Activated naive CD4-positive, alpha-beta T cell treated with anti-CD3 and anti-CD28 coated beads for 36 hours (primary cell): ENCODE measurements around the gene ADH4. TPM values are rescaled to one million over a fixed set of nuclear protein-coding genes. Genes with fewer than 3 reads are reported as not detected.
"Not testable (repeated sequence)": the region's sequence is repeated elsewhere in the genome, so short reads cannot be mapped to it uniquely, and the experiment has no call there.

Experiments used
- CTCF ChIA-PET: fragments of 350-600 bp; sonication (Branson Sonifier 250); formaldehyde crosslinking; loops from one replicate; lab custom pipeline; 2021; ENCODE audit warnings: antibody characterized with exemption; lab: Charles Lee
- DNase-seq: peaks from one replicate; pipeline ENCODE4 v3.0.0-alpha.2; 2020
- H3K27ac Mint-ChIP-seq: one replicate; pipeline ENCODE4 v1.8.0; 2021; ENCODE audit warnings: mild to moderate bottlenecking, mixed read lengths
- H3K27me3 Mint-ChIP-seq: one replicate; pipeline ENCODE4 v1.8.0; 2021; ENCODE audit warnings: low read depth, mixed read lengths
- H3K36me3 Mint-ChIP-seq: one replicate; pipeline ENCODE4 v1.8.0; 2021; ENCODE audit warnings: low read depth, mixed read lengths
- H3K4me1 Mint-ChIP-seq: one replicate; pipeline ENCODE4 v1.8.0; 2021; ENCODE audit warnings: low read depth, mixed read lengths
- H3K4me3 Mint-ChIP-seq: one replicate; pipeline ENCODE4 v1.8.0; 2021; ENCODE audit warnings: mild to moderate bottlenecking, moderate library complexity, mixed read lengths
- H3K9me3 Mint-ChIP-seq: one replicate; pipeline ENCODE4 v1.8.0; 2021; ENCODE audit warnings: mixed read lengths
- intact Hi-C: fragments of 100-400 bp; cut with micrococcal nuclease; formaldehyde crosslinking; loops from one replicate; pipeline ENCODE4 v1.15.1; 2023
- total RNA-seq, 2 experiments: library from RNA; stranded (reverse); gene quantifications; one replicate each; pipeline ENCODE4 v1.2.3, GENCODE V29; 2021

ADH4 gene
- total RNA-seq, result not detected

- DNase-seq, result no peak
- H3K27ac Mint-ChIP-seq, result no peak within 1 kb of the TSS
- intact Hi-C loops, result no loop called here
- no peak within 1 kb of the TSS for H3K4me3 Mint-ChIP-seq
- H3K27me3 Mint-ChIP-seq, result no peaks in the 10 kb centered on the region
- H3K36me3 Mint-ChIP-seq, result no peaks in the 10 kb centered on the region
- CTCF ChIA-PET, result no interaction called here
- H3K9me3 Mint-ChIP-seq, result no peaks in the 10 kb centered on the region
- H3K4me1 Mint-ChIP-seq, result no peaks in the 10 kb centered on the region
Measured at GRCh38 chr4:99144070-99144469, at the start of gene ADH4. Gene ADH4 (minus strand): TSS chr4:99144297. CDS start chr4:99144222, 75 bp downstream.

- no peak for DNase-seq
- peaks cover 26% of the 10 kb centered on the region for H3K9me3 Mint-ChIP-seq
- H3K4me3 Mint-ChIP-seq, result no peak overlapping the region
- H3K4me1 Mint-ChIP-seq, result no peaks in the 10 kb centered on the region
- intact Hi-C loops, result no loop called here
- no peaks in the 10 kb centered on the region for H3K27me3 Mint-ChIP-seq
- no peak overlapping the region for H3K27ac Mint-ChIP-seq
- CTCF ChIA-PET, result no interaction called here
- peaks cover 2% of the 10 kb centered on the region for H3K36me3 Mint-ChIP-seq
Measured at GRCh38 chr4:99190336-99190735, 46.2 kb upstream of the ADH4 start.

DNA sequence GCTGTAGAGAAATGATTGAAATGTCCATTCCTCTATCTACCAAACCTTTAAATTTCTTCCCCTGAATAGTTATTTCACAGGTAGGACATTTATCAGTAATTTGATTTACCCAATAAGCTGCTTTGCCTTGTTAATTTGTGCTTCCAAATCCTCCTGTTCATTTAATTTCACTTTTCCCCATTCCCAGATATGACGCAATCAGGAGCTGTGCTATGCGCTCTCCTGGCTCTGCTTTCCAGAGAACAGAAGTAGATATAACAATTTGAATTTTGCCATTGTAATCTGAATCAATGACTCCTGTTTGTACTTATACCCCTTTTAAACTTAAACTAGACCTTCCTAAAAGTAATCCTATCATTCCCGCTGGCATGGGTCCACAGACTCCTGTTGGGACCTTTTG, 45.8 kb upstream of the ADH4 start:
- CTCF ChIA-PET, H3K27me3 Mint-ChIP-seq, intact Hi-C loops, H3K36me3 Mint-ChIP-seq, H3K27ac Mint-ChIP-seq, DNase-seq, H3K4me1 Mint-ChIP-seq, H3K4me3 Mint-ChIP-seq: not testable (repeated sequence)
- H3K9me3 Mint-ChIP-seq, result peaks cover 27% of the 10 kb centered on the region

- H3K4me1 Mint-ChIP-seq, result no peaks in the 10 kb centered on the region
- peaks cover 2% of the 10 kb centered on the region for H3K36me3 Mint-ChIP-seq
- no peak overlapping the region for H3K27ac Mint-ChIP-seq
- peaks cover 21% of the 10 kb centered on the region for H3K9me3 Mint-ChIP-seq
- no peak for DNase-seq
- no peak overlapping the region for H3K4me3 Mint-ChIP-seq
- no peaks in the 10 kb centered on the region for H3K27me3 Mint-ChIP-seq
- intact Hi-C loops, result no loop called here
- CTCF ChIA-PET, result no interaction called here
Measured at GRCh38 chr4:99186029-99186428, 41.9 kb upstream of the ADH4 start.

- Mint-ChIP-seq H3K4me3 (no peak overlapping the region), H3K4me1 (no peaks in the 10 kb centered on the region), H3K27me3 (no peaks in the 10 kb centered on the region), H3K27ac (no peak overlapping the region), H3K9me3 (peaks cover 17% of the 10 kb centered on the region), H3K36me3 (peaks cover 2% of the 10 kb centered on the region)
- no peak for DNase-seq
- CTCF ChIA-PET, result interaction anchor here (0.7 kb wide), 1 partner anchor 29 kb away, joined by 3 read pairs; no protein-coding TSS in a partner anchor
- intact Hi-C loops, result no loop called here
Measured at GRCh38 chr4:99185581-99185980, 41.5 kb upstream of the ADH4 start.

DNA sequence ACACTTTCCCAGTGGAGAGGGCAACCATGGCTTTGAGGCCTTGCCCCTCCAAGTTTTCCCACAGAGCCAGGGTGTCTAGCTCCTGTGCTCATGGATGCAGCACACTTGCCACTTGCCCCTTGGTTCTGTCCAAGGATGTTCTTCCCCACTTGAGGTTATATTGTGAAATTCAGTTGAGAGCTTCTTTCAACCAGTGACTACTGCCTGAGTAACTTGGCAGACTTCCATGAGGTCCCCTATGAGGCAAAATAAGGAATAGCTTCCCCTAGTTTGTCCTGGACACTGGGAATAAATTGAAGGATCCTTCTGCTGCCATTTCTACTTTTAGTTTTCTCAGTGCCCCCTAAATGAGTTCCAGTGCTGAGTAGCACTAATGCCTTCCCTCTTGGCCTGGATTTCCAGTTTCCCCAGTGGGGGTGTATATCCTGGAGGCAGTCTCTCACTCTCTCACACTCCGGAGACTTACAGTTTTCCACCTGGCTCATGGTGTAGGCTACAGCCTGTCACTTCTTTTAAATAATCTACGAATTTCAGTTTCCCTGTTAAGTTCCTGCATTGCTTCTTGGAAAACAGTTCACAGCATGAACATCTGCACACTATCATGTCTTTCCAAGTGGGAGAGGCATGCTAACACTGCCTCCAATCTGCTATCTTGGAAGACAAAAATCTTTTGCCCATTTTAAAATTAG, 36.4 kb upstream of the ADH4 start:
- intact Hi-C loops, result no loop called here
- DNase-seq, result no peak
- Mint-ChIP-seq H3K27me3 (no peaks in the 10 kb centered on the region), H3K4me1 (no peaks in the 10 kb centered on the region), H3K36me3 (peaks cover 4% of the 10 kb centered on the region), H3K9me3 (peaks cover 8% of the 10 kb centered on the region), H3K27ac (no peak overlapping the region), H3K4me3 (no peak overlapping the region)
- CTCF ChIA-PET, result no interaction called here

DNA sequence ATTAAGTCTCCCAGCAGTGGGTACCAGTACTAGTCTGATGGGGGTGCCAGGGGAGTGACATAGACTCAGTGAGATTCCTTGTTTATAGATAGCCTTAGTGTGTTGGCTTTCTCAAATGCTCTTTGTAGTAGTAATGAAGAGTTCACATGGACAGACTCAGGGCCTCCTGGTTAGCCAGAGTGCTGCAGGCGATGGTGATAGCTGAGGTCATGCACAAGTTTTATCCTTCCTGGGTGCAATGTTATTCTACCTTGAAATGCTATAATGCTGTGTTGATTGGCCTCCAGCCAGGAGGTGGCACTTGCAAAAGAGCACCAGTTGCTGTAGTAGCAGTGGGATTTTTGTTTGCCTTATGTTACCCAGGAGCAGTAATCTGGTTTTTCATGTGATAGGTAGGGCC, 35.5 kb upstream of the ADH4 start:
- intact Hi-C loops, result no loop called here
- H3K9me3 Mint-ChIP-seq, result peaks cover 6% of the 10 kb centered on the region
- no peak overlapping the region for H3K27ac Mint-ChIP-seq

DNA sequence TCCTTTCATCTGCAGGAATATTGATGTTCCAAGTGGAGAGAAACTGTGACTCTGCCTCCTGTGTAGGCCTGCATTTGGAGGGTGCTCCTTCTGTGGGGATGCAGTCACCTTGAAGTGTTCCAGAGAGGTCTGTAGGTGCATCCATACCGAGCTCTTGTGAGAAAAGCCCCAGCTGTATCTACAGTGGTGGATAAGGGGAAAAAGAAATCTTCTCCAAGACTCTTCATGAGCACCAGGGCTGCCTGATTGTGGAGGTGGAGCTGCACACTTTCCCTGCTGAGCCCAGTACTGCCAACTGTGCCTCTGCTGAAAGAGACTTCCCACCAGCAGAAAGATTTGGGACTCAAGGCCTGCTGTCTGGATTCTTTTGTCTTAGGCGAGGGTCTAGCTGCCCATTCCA, 35.1 kb upstream of the ADH4 start:
- intact Hi-C loops, result no loop called here
- Mint-ChIP-seq H3K4me1 (no peaks in the 10 kb centered on the region), H3K9me3 (peaks cover 7% of the 10 kb centered on the region), H3K4me3 (no peak overlapping the region), H3K27me3 (no peaks in the 10 kb centered on the region), H3K27ac (no peak overlapping the region), H3K36me3 (peaks cover 4% of the 10 kb centered on the region)
- CTCF ChIA-PET, result no interaction called here
- DNase-seq, result no peak

More for the DNA sequence above, 35.5 kb upstream of the ADH4 start:
- H3K36me3 Mint-ChIP-seq, result peaks cover 4% of the 10 kb centered on the region
- H3K4me1 Mint-ChIP-seq, result no peaks in the 10 kb centered on the region
- DNase-seq, result no peak
- CTCF ChIA-PET, result no interaction called here
- H3K4me3 Mint-ChIP-seq, result no peak overlapping the region
- H3K27me3 Mint-ChIP-seq, result no peaks in the 10 kb centered on the region

DNA sequence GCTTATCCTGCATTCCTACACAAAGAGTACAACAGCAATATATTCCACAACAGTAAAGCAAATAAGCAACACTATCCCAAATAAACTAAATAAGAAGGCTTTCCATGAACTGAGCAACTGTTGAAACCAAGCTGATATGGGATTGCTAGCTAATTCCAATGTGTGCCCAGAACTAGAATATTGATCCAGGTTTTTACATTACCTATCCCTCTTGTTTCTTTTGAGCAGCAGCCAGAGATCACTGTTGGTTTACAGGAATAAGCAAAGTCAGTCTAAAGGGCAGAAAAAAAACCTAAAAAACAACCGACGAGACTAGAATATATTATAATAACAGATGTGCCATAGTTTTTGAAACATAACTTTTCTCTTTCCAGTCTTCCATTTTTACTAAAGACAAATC, 22.4 kb upstream of the ADH4 start:
- DNase-seq, result no peak
- CTCF ChIA-PET, result no interaction called here
- no peaks in the 10 kb centered on the region for H3K4me1 Mint-ChIP-seq
- intact Hi-C loops, result no loop called here
- no peaks in the 10 kb centered on the region for H3K27me3 Mint-ChIP-seq
- H3K36me3 Mint-ChIP-seq, result no peaks in the 10 kb centered on the region
- H3K27ac Mint-ChIP-seq, result no peak overlapping the region
- no peaks in the 10 kb centered on the region for H3K9me3 Mint-ChIP-seq
- H3K4me3 Mint-ChIP-seq, result no peak overlapping the region

GRCh38 chr4:99165978-99166377, 21.9 kb upstream of the ADH4 start:
- intact Hi-C loops, result no loop called here
- CTCF ChIA-PET, result no interaction called here
- Mint-ChIP-seq H3K27ac (no peak overlapping the region), H3K9me3 (no peaks in the 10 kb centered on the region), H3K36me3 (no peaks in the 10 kb centered on the region), H3K4me3 (no peak overlapping the region), H3K4me1 (no peaks in the 10 kb centered on the region), H3K27me3 (no peaks in the 10 kb centered on the region)
- no peak for DNase-seq

GRCh38 chr4:99161373-99162099, 17.4 kb upstream of the ADH4 start:
- no peak overlapping the region for H3K27ac Mint-ChIP-seq
- H3K4me3 Mint-ChIP-seq, result no peak overlapping the region
- intact Hi-C loops, result no loop called here
- no peaks in the 10 kb centered on the region for H3K9me3 Mint-ChIP-seq
- DNase-seq, result no peak
- H3K27me3 Mint-ChIP-seq, result no peaks in the 10 kb centered on the region
- H3K36me3 Mint-ChIP-seq, result no peaks in the 10 kb centered on the region
- H3K4me1 Mint-ChIP-seq, result no peaks in the 10 kb centered on the region
- CTCF ChIA-PET, result no interaction called here

- Mint-ChIP-seq H3K9me3 (no peaks in the 10 kb centered on the region), H3K27ac (no peak overlapping the region), H3K27me3 (no peaks in the 10 kb centered on the region), H3K36me3 (no peaks in the 10 kb centered on the region), H3K4me1 (no peaks in the 10 kb centered on the region), H3K4me3 (no peak overlapping the region)
- intact Hi-C loops, result no loop called here
- CTCF ChIA-PET, result no interaction called here
- DNase-seq, result no peak
Measured at GRCh38 chr4:99159699-99160098, 15.6 kb upstream of the ADH4 start.

- no peaks in the 10 kb centered on the region for H3K9me3 Mint-ChIP-seq
- no peaks in the 10 kb centered on the region for H3K4me1 Mint-ChIP-seq
- H3K4me3 Mint-ChIP-seq, result no peak overlapping the region
- intact Hi-C loops, result no loop called here
- no peaks in the 10 kb centered on the region for H3K27me3 Mint-ChIP-seq
- CTCF ChIA-PET, result interaction anchor here (0.6 kb wide), 1 partner anchor 56 kb away, joined by 3 read pairs; no protein-coding TSS in a partner anchor
- H3K27ac Mint-ChIP-seq, result no peak overlapping the region
- H3K36me3 Mint-ChIP-seq, result no peaks in the 10 kb centered on the region
- no peak for DNase-seq
Measured at GRCh38 chr4:99157478-99157935, 13.4 kb upstream of the ADH4 start.
